Measurements from ENCODE around the gene TBC1D16. TPM values are rescaled to one million over a fixed set of nuclear protein-coding genes. Genes with fewer than 3 reads are reported as not detected.

Gene TBC1D16
- total and polyA plus RNA-seq, 2 donors (not counting 1 experiment from before 2014, with no cell fraction given) = 8.3 to 30.4 TPM

- Histone ChIP-seq H3K4me2 (ENCODE audit: extremely low read depth, insufficient read depth, low read length) (no peak overlapping the region), H3K9me3 (ENCODE audit: control insufficient read depth, insufficient read depth, low read depth, low read length) (no peaks in the 10 kb centered on the region), H3K27me3 (ENCODE audit: control insufficient read depth, insufficient read depth, low read length) (no peaks in the 10 kb centered on the region), H2AFZ (ENCODE audit: low read length) (no peak overlapping the region), H3K4me3 (replicated peaks in 1 of 4; ENCODE audit: control extremely low read depth in 1 of 4, insufficient read depth in 1 of 4, low read depth in 3 of 4, low read length in 4 of 4) (no peak overlapping the region), H3K27ac (ENCODE audit: insufficient read depth, low read length) (no peak overlapping the region), H3K79me2 (ENCODE audit: control insufficient read depth, insufficient read depth, low read length) (no peaks in the 10 kb centered on the region), H3K9ac (ENCODE audit: insufficient read depth, low read length) (no peak overlapping the region), H3K4me1 (ENCODE audit: control insufficient read depth, extremely low read depth, insufficient read depth, low read length) (peaks cover 21% of the 10 kb centered on the region), H3K36me3 (ENCODE audit: control insufficient read depth, insufficient read depth, low read length) (peaks cover 3% of the 10 kb centered on the region), H4K20me1 (ENCODE audit: control insufficient read depth, extremely low read depth, insufficient read depth, low read length) (no peaks in the 10 kb centered on the region)
- no peak for TF ChIP-seq EZH2 (IDR thresholded peaks at IDR 0.05; ENCODE audit: low read length, missing control alignments)
- TF ChIP-seq CTCF (conservative IDR thresholded peaks at IDR 0.05 in 1 of 2, IDR thresholded peaks at IDR 0.05 in 1 of 2; ENCODE audit: low read depth in 1 of 2, low read length in 2 of 2) = no peak
- DNase-seq (ENCODE audit: low read depth in 2 of 2) = no peak
Measured at GRCh38 chr17:79949656-79950209, 85.9 kb downstream of the TBC1D16 start.

- Histone ChIP-seq H3K4me1 (ENCODE audit: control insufficient read depth, extremely low read depth, insufficient read depth, low read length) (peaks cover 21% of the 10 kb centered on the region), H3K36me3 (ENCODE audit: control insufficient read depth, insufficient read depth, low read length) (peaks cover 3% of the 10 kb centered on the region), H3K79me2 (ENCODE audit: control insufficient read depth, insufficient read depth, low read length) (no peaks in the 10 kb centered on the region), H4K20me1 (ENCODE audit: control insufficient read depth, extremely low read depth, insufficient read depth, low read length) (no peaks in the 10 kb centered on the region), H2AFZ (ENCODE audit: low read length) (no peak overlapping the region), H3K27ac (ENCODE audit: insufficient read depth, low read length) (no peak overlapping the region), H3K9ac (ENCODE audit: insufficient read depth, low read length) (no peak overlapping the region), H3K4me2 (ENCODE audit: extremely low read depth, insufficient read depth, low read length) (no peak overlapping the region), H3K4me3 (replicated peaks in 1 of 4; ENCODE audit: control extremely low read depth in 1 of 4, insufficient read depth in 1 of 4, low read depth in 3 of 4, low read length in 4 of 4) (no peak overlapping the region), H3K9me3 (ENCODE audit: control insufficient read depth, insufficient read depth, low read depth, low read length) (no peaks in the 10 kb centered on the region), H3K27me3 (ENCODE audit: control insufficient read depth, insufficient read depth, low read length) (no peaks in the 10 kb centered on the region)
- DNase-seq (ENCODE audit: low read depth in 2 of 2) = no peak
- TF ChIP-seq EZH2 (IDR thresholded peaks at IDR 0.05; ENCODE audit: low read length, missing control alignments) = no peak
- TF ChIP-seq CTCF (conservative IDR thresholded peaks at IDR 0.05 in 1 of 2, IDR thresholded peaks at IDR 0.05 in 1 of 2; ENCODE audit: low read depth in 1 of 2, low read length in 2 of 2) = no peak
Measured at GRCh38 chr17:79948945-79949655, 86.6 kb downstream of the TBC1D16 start.

GRCh38 chr17:79948406-79948944 lies 87.2 kb downstream of the TBC1D16 start:
- TF ChIP-seq EZH2 (IDR thresholded peaks at IDR 0.05; ENCODE audit: low read length, missing control alignments) (no peak), CTCF (conservative IDR thresholded peaks at IDR 0.05 in 1 of 2, IDR thresholded peaks at IDR 0.05 in 1 of 2; ENCODE audit: low read depth in 1 of 2, low read length in 2 of 2) (no peak)
- Histone ChIP-seq H3K79me2 (ENCODE audit: control insufficient read depth, insufficient read depth, low read length) (no peaks in the 10 kb centered on the region), H3K9ac (ENCODE audit: insufficient read depth, low read length) (no peak overlapping the region), H3K4me1 (ENCODE audit: control insufficient read depth, extremely low read depth, insufficient read depth, low read length) (peaks cover 21% of the 10 kb centered on the region), H3K36me3 (ENCODE audit: control insufficient read depth, insufficient read depth, low read length) (peaks cover 3% of the 10 kb centered on the region), H3K9me3 (ENCODE audit: control insufficient read depth, insufficient read depth, low read depth, low read length) (no peaks in the 10 kb centered on the region), H3K27me3 (ENCODE audit: control insufficient read depth, insufficient read depth, low read length) (no peaks in the 10 kb centered on the region), H3K4me2 (ENCODE audit: extremely low read depth, insufficient read depth, low read length) (no peak overlapping the region), H3K27ac (ENCODE audit: insufficient read depth, low read length) (no peak overlapping the region), H3K4me3 (replicated peaks in 1 of 4; ENCODE audit: control extremely low read depth in 1 of 4, insufficient read depth in 1 of 4, low read depth in 3 of 4, low read length in 4 of 4) (no peak overlapping the region), H4K20me1 (ENCODE audit: control insufficient read depth, extremely low read depth, insufficient read depth, low read length) (no peaks in the 10 kb centered on the region), H2AFZ (ENCODE audit: low read length) (no peak overlapping the region)
- DNase-seq (ENCODE audit: low read depth in 2 of 2) = no peak
